Activated CD4-positive, alpha-beta memory T cell treated with anti-CD3 and anti-CD28 coated beads for 36 hours (primary cell): ENCODE results near the gene PTPRF. TPM values are rescaled to one million over a fixed set of nuclear protein-coding genes. Genes with fewer than 3 reads are reported as not detected.

ENCODE experiments used
- CTCF ChIA-PET: fragments of 350-600 bp; sonication (Branson Sonifier 250); formaldehyde crosslinking; loops from one replicate; lab custom pipeline; 2021; ENCODE audit warnings: antibody characterized with exemption, inconsistent platforms; lab: Charles Lee
- POLR2A ChIA-PET: fragments of 350-600 bp; sonication (Branson Sonifier 250); formaldehyde crosslinking; loops from one replicate; lab custom pipeline; 2021; ENCODE audit warnings: antibody characterized with exemption; lab: Charles Lee
- DNase-seq: peaks from one replicate; pipeline ENCODE4 v3.0.0-alpha.2; 2020
- H3K27ac Mint-ChIP-seq: one replicate; pipeline ENCODE4 v1.8.0; 2021; ENCODE audit warnings: mixed read lengths
- H3K27me3 Mint-ChIP-seq: one replicate; pipeline ENCODE4 v1.8.0; 2021; ENCODE audit warnings: mixed read lengths
- H3K36me3 Mint-ChIP-seq: one replicate; pipeline ENCODE4 v1.8.0; 2021; ENCODE audit warnings: mixed read lengths
- H3K4me1 Mint-ChIP-seq: one replicate; pipeline ENCODE4 v1.8.0; 2021; ENCODE audit warnings: low read depth, mixed read lengths
- H3K4me3 Mint-ChIP-seq: one replicate; pipeline ENCODE4 v1.8.0; 2021; ENCODE audit warnings: mild to moderate bottlenecking, mixed read lengths
- H3K9me3 Mint-ChIP-seq: one replicate; pipeline ENCODE4 v1.8.0; 2021; ENCODE audit warnings: mixed read lengths
- intact Hi-C: fragments of 100-400 bp; cut with micrococcal nuclease; formaldehyde crosslinking; loops from one replicate; pipeline ENCODE4 v1.15.1; 2023
- total RNA-seq, 2 experiments: library from RNA; stranded (reverse); gene quantifications; one replicate each; pipeline ENCODE4 v1.2.3, GENCODE V29; 2021

The PTPRF gene
- total RNA-seq, 2 experiments from 2014 or later: 2.4 to 2.8 TPM

- ChIA-PET POLR2A (no interaction called here), CTCF (no interaction called here)
- H3K9me3 Mint-ChIP-seq: no peaks in the 10 kb centered on the region
Measured at GRCh38 chr1:43619314-43619790, 88.7 kb downstream of the PTPRF start.

DNA sequence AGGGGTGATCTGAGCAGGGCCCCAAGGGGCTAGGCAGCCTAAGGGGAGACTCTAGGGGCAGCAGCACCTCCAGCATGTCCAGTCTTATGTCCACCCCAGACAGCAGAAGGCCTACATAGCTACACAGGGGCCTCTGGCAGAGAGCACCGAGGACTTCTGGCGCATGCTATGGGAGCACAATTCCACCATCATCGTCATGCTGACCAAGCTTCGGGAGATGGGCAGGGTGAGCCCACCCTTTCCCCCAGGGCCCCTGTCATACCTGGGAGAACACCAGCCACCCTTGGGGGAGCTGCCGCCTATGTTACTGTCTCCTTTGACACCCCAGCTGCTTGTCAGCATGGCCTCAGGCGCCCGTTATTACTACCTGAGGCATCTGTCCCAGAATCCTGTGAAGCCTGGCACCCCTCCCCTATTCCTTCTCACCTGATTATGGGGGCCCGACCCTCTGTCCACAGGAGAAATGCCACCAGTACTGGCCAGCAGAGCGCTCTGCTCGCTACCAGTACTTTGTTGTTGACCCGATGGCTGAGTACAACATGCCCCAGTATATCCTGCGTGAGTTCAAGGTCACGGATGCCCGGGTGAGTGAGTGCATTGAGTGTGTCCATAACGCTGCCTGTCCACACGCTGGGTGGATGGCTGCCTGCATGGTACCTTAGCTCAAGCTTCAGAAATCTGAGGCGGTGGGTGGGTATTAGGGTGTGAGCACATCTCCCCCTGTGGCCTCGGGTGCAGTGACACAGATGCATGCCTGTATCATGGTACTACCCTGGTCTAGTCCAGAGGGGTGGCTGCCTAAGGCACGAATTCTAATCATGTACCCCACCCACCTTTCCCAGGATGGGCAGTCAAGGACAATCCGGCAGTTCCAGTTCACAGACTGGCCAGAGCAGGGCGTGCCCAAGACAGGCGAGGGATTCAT lies 89.6 kb downstream of the PTPRF start:
- H3K36me3 Mint-ChIP-seq: no peaks in the 10 kb centered on the region
- intact Hi-C loops: no loop called here
- no peak overlapping the region for H3K4me3 Mint-ChIP-seq
- H3K4me1 Mint-ChIP-seq: no peaks in the 10 kb centered on the region
- POLR2A ChIA-PET: no interaction called here
- DNase-seq: no peak
- CTCF ChIA-PET: no interaction called here
- H3K27ac Mint-ChIP-seq: no peak overlapping the region
- H3K27me3 Mint-ChIP-seq: no peaks in the 10 kb centered on the region
- H3K9me3 Mint-ChIP-seq: no peaks in the 10 kb centered on the region

More at GRCh38 chr1:43619314-43619790, 88.7 kb downstream of the PTPRF start:
- Mint-ChIP-seq H3K27me3 (no peaks in the 10 kb centered on the region), H3K36me3 (no peaks in the 10 kb centered on the region), H3K4me1 (no peaks in the 10 kb centered on the region), H3K4me3 (no peak overlapping the region), H3K27ac (no peak overlapping the region)
- intact Hi-C loops: no loop called here
- no peak for DNase-seq

DNA sequence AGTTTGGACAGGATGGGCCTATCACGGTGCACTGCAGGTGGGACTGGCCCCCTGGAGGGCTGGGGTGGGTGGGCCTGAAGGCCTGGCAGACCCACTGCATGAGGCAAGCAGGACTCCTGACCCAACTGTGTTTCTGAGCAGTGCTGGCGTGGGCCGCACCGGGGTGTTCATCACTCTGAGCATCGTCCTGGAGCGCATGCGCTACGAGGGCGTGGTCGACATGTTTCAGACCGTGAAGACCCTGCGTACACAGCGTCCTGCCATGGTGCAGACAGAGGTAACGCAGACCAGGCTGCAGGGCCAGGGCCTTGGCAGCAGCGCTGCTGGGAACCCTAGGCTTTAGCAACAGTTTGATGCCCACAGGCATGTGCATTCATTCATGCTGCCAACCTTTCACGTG lies 90.3 kb downstream of the PTPRF start:
- H3K36me3 Mint-ChIP-seq: no peaks in the 10 kb centered on the region
- H3K27ac Mint-ChIP-seq: no peak overlapping the region
- intact Hi-C loops: no loop called here
- ChIA-PET CTCF (no interaction called here), POLR2A (no interaction called here)
- H3K9me3 Mint-ChIP-seq: no peaks in the 10 kb centered on the region
- H3K27me3 Mint-ChIP-seq: no peaks in the 10 kb centered on the region
- no peak for DNase-seq
- H3K4me3 Mint-ChIP-seq: no peak overlapping the region
- no peaks in the 10 kb centered on the region for H3K4me1 Mint-ChIP-seq

- no peaks in the 10 kb centered on the region for H3K36me3 Mint-ChIP-seq
- no peaks in the 10 kb centered on the region for H3K9me3 Mint-ChIP-seq
- H3K4me1 Mint-ChIP-seq: no peaks in the 10 kb centered on the region
- no peaks in the 10 kb centered on the region for H3K27me3 Mint-ChIP-seq
- intact Hi-C loops: no loop called here
- H3K27ac Mint-ChIP-seq: no peak overlapping the region
- H3K4me3 Mint-ChIP-seq: no peak overlapping the region
- POLR2A ChIA-PET: no interaction called here
- CTCF ChIA-PET: no interaction called here
- DNase-seq: no peak
Measured at GRCh38 chr1:43621386-43621785, 90.7 kb downstream of the PTPRF start.

GRCh38 chr1:43621861-43622260 lies 91.2 kb downstream of the PTPRF start:
- intact Hi-C loops: no loop called here
- no peak overlapping the region for H3K27ac Mint-ChIP-seq
- H3K36me3 Mint-ChIP-seq: no peaks in the 10 kb centered on the region
- POLR2A ChIA-PET: no interaction called here
- no peaks in the 10 kb centered on the region for H3K9me3 Mint-ChIP-seq
- CTCF ChIA-PET: no interaction called here
- H3K4me1 Mint-ChIP-seq: no peaks in the 10 kb centered on the region
- no peaks in the 10 kb centered on the region for H3K27me3 Mint-ChIP-seq
- no peak for DNase-seq
- H3K4me3 Mint-ChIP-seq: no peak overlapping the region

GRCh38 chr1:43622471-43622870 lies 91.8 kb downstream of the PTPRF start:
- H3K4me3 Mint-ChIP-seq: no peak overlapping the region
- CTCF ChIA-PET: no interaction called here
- H3K27me3 Mint-ChIP-seq: no peaks in the 10 kb centered on the region
- no peak overlapping the region for H3K27ac Mint-ChIP-seq
- H3K9me3 Mint-ChIP-seq: no peaks in the 10 kb centered on the region
- intact Hi-C loops: no loop called here
- POLR2A ChIA-PET: no interaction called here
- H3K36me3 Mint-ChIP-seq: no peaks in the 10 kb centered on the region
- H3K4me1 Mint-ChIP-seq: no peaks in the 10 kb centered on the region
- no peak for DNase-seq

DNA sequence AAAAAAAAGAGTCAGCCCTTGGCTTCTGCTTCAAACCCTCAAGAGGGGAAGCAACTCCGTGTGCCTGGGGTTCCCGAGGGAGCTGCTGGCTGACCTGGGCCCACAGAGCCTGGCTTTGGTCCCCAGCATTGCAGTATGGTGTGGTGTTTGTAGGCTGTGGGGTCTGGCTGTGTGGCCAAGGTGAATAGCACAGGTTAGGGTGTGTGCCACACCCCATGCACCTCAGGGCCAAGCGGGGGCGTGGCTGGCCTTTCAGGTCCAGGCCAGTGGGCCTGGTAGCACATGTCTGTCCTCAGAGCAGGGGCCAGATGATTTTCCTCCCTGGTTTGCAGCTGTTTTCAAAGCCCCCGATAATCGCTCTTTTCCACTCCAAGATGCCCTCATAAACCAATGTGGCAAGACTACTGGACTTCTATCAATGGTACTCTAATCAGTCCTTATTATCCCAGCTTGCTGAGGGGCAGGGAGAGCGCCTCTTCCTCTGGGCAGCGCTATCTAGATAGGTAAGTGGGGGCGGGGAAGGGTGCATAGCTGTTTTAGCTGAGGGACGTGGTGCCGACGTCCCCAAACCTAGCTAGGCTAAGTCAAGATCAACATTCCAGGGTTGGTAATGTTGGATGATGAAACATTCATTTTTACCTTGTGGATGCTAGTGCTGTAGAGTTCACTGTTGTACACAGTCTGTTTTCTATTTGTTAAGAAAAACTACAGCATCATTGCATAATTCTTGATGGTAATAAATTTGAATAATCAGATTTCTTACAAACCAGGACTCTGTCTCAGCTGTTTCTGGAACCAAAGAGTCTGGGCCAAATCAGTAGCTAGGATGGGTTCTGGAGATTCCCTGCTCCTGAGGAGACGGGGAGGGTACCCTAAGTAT lies 92.5 kb downstream of the PTPRF start:
- no peaks in the 10 kb centered on the region for H3K4me1 Mint-ChIP-seq
- DNase-seq: no peak
- POLR2A ChIA-PET: no interaction called here
- CTCF ChIA-PET: no interaction called here
- intact Hi-C loops: no loop called here
- no peak overlapping the region for H3K27ac Mint-ChIP-seq
- no peaks in the 10 kb centered on the region for H3K9me3 Mint-ChIP-seq
- no peak overlapping the region for H3K4me3 Mint-ChIP-seq
- no peaks in the 10 kb centered on the region for H3K27me3 Mint-ChIP-seq
- no peaks in the 10 kb centered on the region for H3K36me3 Mint-ChIP-seq

DNA sequence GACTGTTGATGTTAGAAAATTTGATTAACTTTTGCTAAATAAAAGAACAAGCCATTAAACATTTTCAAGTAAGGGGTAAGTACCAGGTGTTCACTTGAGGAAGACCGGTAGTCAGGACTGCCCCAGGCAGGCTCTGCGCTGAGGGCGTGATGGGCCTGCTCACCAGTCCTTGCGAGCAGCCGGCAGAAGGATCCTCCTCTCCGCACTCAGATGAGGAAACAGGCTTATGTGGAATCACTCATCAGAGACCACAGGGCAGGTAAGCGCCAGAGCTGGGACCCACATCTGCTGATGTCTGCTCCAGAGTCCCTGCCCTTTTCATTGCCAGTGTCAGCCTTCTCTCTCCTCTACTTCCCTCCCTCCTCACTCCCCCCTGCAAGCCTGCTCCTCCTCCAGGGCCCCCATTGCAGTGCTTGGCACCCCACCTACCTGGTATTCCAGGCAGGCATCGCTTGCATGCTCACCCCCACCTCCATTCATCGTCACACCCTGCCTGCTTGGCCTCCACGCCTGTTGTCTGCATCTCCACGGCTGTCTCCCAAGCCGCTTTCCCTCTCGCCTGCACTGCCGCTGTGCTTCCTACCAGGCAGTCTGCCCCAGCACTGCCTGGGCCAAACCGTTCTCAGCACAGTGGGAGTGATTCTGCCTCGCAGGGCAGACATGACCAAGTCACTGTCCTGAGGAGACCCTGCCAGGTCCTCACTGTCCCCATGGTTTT lies 94.5 kb downstream of the PTPRF start:
- no peaks in the 10 kb centered on the region for H3K36me3 Mint-ChIP-seq
- POLR2A ChIA-PET: no interaction called here
- H3K9me3 Mint-ChIP-seq: no peaks in the 10 kb centered on the region
- intact Hi-C loops: no loop called here
- H3K4me1 Mint-ChIP-seq: no peaks in the 10 kb centered on the region
- no peak overlapping the region for H3K27ac Mint-ChIP-seq
- DNase-seq: no peak
- CTCF ChIA-PET: interaction anchor here (0.6 kb wide), 1 partner anchor 136 kb away, joined by 5 read pairs; no protein-coding TSS in a partner anchor
- H3K4me3 Mint-ChIP-seq: no peak overlapping the region
- H3K27me3 Mint-ChIP-seq: no peaks in the 10 kb centered on the region

GRCh38 chr1:43632135-43632670 lies 101.5 kb downstream of the PTPRF start:
- ChIA-PET POLR2A (no interaction called here), CTCF (interaction anchor here (0.9 kb wide), 1 partner anchor 103 kb away, joined by 3 read pairs; no protein-coding TSS in a partner anchor)
- no peak for DNase-seq
- H3K9me3 Mint-ChIP-seq: no peaks in the 10 kb centered on the region
- intact Hi-C loops: no loop called here
- no peaks in the 10 kb centered on the region for H3K27me3 Mint-ChIP-seq
- H3K4me1 Mint-ChIP-seq: no peaks in the 10 kb centered on the region
- H3K36me3 Mint-ChIP-seq: no peaks in the 10 kb centered on the region
- H3K4me3 Mint-ChIP-seq: no peak overlapping the region
- no peak overlapping the region for H3K27ac Mint-ChIP-seq

DNA sequence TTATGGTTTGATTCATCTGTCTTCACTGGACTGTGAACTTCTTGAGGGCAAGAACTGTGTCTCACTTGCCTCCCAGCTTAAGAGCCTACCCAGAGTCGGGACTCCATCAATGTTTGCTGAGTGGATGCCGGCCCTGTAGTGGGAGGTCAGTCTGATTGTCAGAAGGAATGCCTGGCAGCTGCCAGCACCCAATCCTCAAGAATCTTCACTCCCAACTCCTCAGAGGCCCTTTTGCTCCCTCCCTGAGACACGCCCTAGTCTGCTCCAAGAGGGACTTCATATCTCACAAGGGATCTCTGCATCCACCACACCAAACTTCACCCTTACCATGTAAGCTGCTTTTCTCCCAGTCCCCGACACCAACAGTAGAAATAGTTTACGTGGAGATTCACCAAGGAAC lies 104.0 kb downstream of the PTPRF start:
- H3K36me3 Mint-ChIP-seq: no peaks in the 10 kb centered on the region
- no peak overlapping the region for H3K27ac Mint-ChIP-seq
- no peaks in the 10 kb centered on the region for H3K4me1 Mint-ChIP-seq
- ChIA-PET POLR2A (no interaction called here), CTCF (interaction anchor here (1.5 kb wide), 1 partner anchor 105 kb away, joined by 3 read pairs; no protein-coding TSS in a partner anchor)
- H3K27me3 Mint-ChIP-seq: no peaks in the 10 kb centered on the region
- no peak overlapping the region for H3K4me3 Mint-ChIP-seq
- no peaks in the 10 kb centered on the region for H3K9me3 Mint-ChIP-seq
- intact Hi-C loops: no loop called here
- no peak for DNase-seq

GRCh38 chr1:43636006-43636641 lies 105.4 kb downstream of the PTPRF start:
- H3K9me3 Mint-ChIP-seq: no peaks in the 10 kb centered on the region
- H3K4me1 Mint-ChIP-seq: no peaks in the 10 kb centered on the region
- DNase-seq: no peak
- ChIA-PET POLR2A (no interaction called here), CTCF (interaction anchor here (1.5 kb wide), 1 partner anchor 107 kb away, joined by 3 read pairs; no protein-coding TSS in a partner anchor)
- no peaks in the 10 kb centered on the region for H3K36me3 Mint-ChIP-seq
- no peak overlapping the region for H3K27ac Mint-ChIP-seq
- peaks cover 1% of the 10 kb centered on the region for H3K27me3 Mint-ChIP-seq
- no peak overlapping the region for H3K4me3 Mint-ChIP-seq
- intact Hi-C loops: no loop called here
